PC-3 (cell line): ENCODE data around the gene HDGFL2. TPM values are rescaled to one million over a fixed set of nuclear protein-coding genes. Genes with fewer than 3 reads are reported as not detected.

Experiments
- ATAC-seq: fragments of 200-7000 bp; cut with Tn5 transposase; 2 replicates; pipeline ENCODE4 v1.9.1; 2020; ENCODE audit warnings: mild to moderate bottlenecking, moderate library complexity
- BruUV-seq: library from RNA; stranded (reverse); fragments of 400-500 nt; replicated peaks from 2 replicates; lab custom pipeline; 2021; lab: Mats Ljungman, UMichigan
- CTCF ChIA-PET: fragments of 300-600 bp; sonication (Branson Sonifier 250); formaldehyde crosslinking; loops from one replicate; lab custom pipeline; 2022; ENCODE audit warnings: antibody characterized with exemption; lab: Charles Lee
- POLR2A ChIA-PET: fragments of 300-600 bp; sonication (Branson Sonifier 250); formaldehyde crosslinking; loops from one replicate; lab custom pipeline; 2022; ENCODE audit warnings: antibody characterized with exemption; ENCODE audit not compliant: unreplicated experiment; lab: Charles Lee
- DNase-seq: peaks from one replicate; pipeline ENCODE4 v3.0.0-alpha.2; 2015
- H2AFZ ChIP-seq: fragments of 300-600 bp; sonication (generic); 2 replicates; pipeline ENCODE4 v1.6.0; 2016; ENCODE audit warnings: antibody characterized with exemption, low read length
- H3F3A ChIP-seq: fragments of 300-600 bp; sonication (generic); one replicate; pipeline ENCODE4 v1.6.0; 2017; ENCODE audit warnings: antibody characterized with exemption, low read length, control low read depth, mild to moderate bottlenecking; ENCODE audit not compliant: unreplicated experiment
- H3K27ac ChIP-seq: fragments of 300-600 bp; sonication (generic); 2 replicates; pipeline ENCODE4 v1.5.1; 2016; ENCODE audit warnings: mild to moderate bottlenecking, low read length
- H3K27me3 ChIP-seq: fragments of 300-600 bp; sonication (generic); 2 replicates; pipeline ENCODE4 v1.6.1; 2016; ENCODE audit warnings: low read length, mixed read lengths
- H3K36me3 ChIP-seq: fragments of 300-600 bp; sonication (generic); 2 replicates; pipeline ENCODE4 v1.6.1; 2016; ENCODE audit warnings: low read depth, mixed run types, low read length, mixed read lengths
- H3K4me1 ChIP-seq: fragments of 300-600 bp; sonication (generic); 2 replicates; pipeline ENCODE4 v1.5.1; 2016; ENCODE audit warnings: low read length; ENCODE audit not compliant: insufficient read depth
- H3K4me2 ChIP-seq: fragments of 300-600 bp; sonication (generic); 2 replicates; pipeline ENCODE4 v1.6.0; 2016; ENCODE audit warnings: low read length
- H3K4me3 ChIP-seq: fragments of 300-600 bp; sonication (generic); 2 replicates; pipeline ENCODE4 v1.5.1; 2016; ENCODE audit warnings: mild to moderate bottlenecking, low read length, mixed read lengths
- H3K79me2 ChIP-seq: fragments of 300-600 bp; sonication (generic); 2 replicates; pipeline ENCODE4 v1.6.1; 2017; ENCODE audit warnings: low read length, mixed read lengths
- H3K9ac ChIP-seq: fragments of 300-600 bp; sonication (generic); 2 replicates; pipeline ENCODE4 v1.6.0; 2016; ENCODE audit warnings: mild to moderate bottlenecking, low read length
- H3K9me2 ChIP-seq: fragments of 300-600 bp; sonication (generic); replicated peaks from 2 replicates; pipeline ENCODE4 v1.6.1; 2016; ENCODE audit warnings: mixed run types, low read length, mixed read lengths
- H3K9me3 ChIP-seq: fragments of 300-600 bp; sonication (generic); 2 replicates; pipeline ENCODE4 v1.6.1; 2016; ENCODE audit warnings: low read length, mixed read lengths
- H4K20me1 ChIP-seq: fragments of 300-600 bp; sonication (generic); 2 replicates; pipeline ENCODE4 v1.6.1; 2016; ENCODE audit warnings: low read length, mixed read lengths
- CTCF ChIP-seq: fragments of 300-600 bp; sonication (generic); conservative IDR thresholded peaks from 2 replicates; pipeline ENCODE4 v1.5.1; 2017; ENCODE audit warnings: antibody characterized with exemption, low read depth, mild to moderate bottlenecking, low read length
- EZH2 ChIP-seq: fragments of 300-600 bp; sonication (generic); IDR thresholded peaks from one replicate; pipeline ENCODE4 v1.6.1; 2017; ENCODE audit warnings: antibody characterized with exemption, mild to moderate bottlenecking, low read length; ENCODE audit not compliant: unreplicated experiment
- EZH2phosphoT487 ChIP-seq: fragments of 300-600 bp; sonication (generic); IDR thresholded peaks from 2 replicates; pipeline ENCODE4 v1.6.1; 2018; ENCODE audit warnings: mild to moderate bottlenecking, antibody characterized with exemption, low read length, borderline replicate concordance
- intact Hi-C: fragments of 100-400 bp; cut with micrococcal nuclease; formaldehyde crosslinking; loops from 2 replicates; pipeline ENCODE4 v1.9.0; 2023
- total RNA-seq: library from RNA; depleted of rRNA; stranded (reverse); fragments of >200 nt; gene quantifications from 2 replicates; pipeline ENCODE4 v1.2.3, GENCODE V29; 2014

The HDGFL2 gene
- total RNA-seq, 1 experiment from 2014 or later: 111 TPM

- no peak for TF ChIP-seq EZH2
- no peak for TF ChIP-seq EZH2phosphoT487
- no peak for TF ChIP-seq CTCF
- no peak overlapping the region for H3K9ac ChIP-seq
- H3K79me2 ChIP-seq: no peaks in the 10 kb centered on the region
- H4K20me1 ChIP-seq: no peaks in the 10 kb centered on the region
- H3K4me3 ChIP-seq: no peak overlapping the region
- no peaks in the 10 kb centered on the region for H3K9me3 ChIP-seq
- DNase-seq (no peak), ATAC-seq (no peak)
- no peaks in the 10 kb centered on the region for H3K36me3 ChIP-seq
- ChIA-PET POLR2A (no interaction called here), CTCF (no interaction called here)
- H3F3A ChIP-seq: no peaks in the 10 kb centered on the region
- intact Hi-C loops: no loop called here
- H3K27ac ChIP-seq: no peak overlapping the region
- H3K27me3 ChIP-seq: peaks cover 10% of the 10 kb centered on the region; the same call in 1 of the 2 replicates
- BruUV-seq: no TSS peak
- H3K4me1 ChIP-seq: no peaks in the 10 kb centered on the region
- H3K9me2 ChIP-seq: no peaks in the 10 kb centered on the region
- H2AFZ ChIP-seq: no peak overlapping the region
- no peak overlapping the region for H3K4me2 ChIP-seq
These were observed 71.9 kb downstream of the HDGFL2 start for GRCh38 chr19:4543842-4544647.

- ChIA-PET CTCF (interaction anchor here (0.6 to 1.0 kb wide), 2 partner anchors 22 to 143 kb away, joined by 3 to 4 read pairs; no protein-coding TSS in a partner anchor), POLR2A (interaction anchor here (0.7 kb wide), 1 partner anchor 13 kb away, joined by 5 read pairs; no protein-coding TSS in a partner anchor)
- H3K4me3 ChIP-seq: no peak overlapping the region
- H3K9me3 ChIP-seq: no peaks in the 10 kb centered on the region
- H3K36me3 ChIP-seq: no peaks in the 10 kb centered on the region
- no peaks in the 10 kb centered on the region for H3K9me2 ChIP-seq
- H3F3A ChIP-seq: no peaks in the 10 kb centered on the region
- peaks cover 10% of the 10 kb centered on the region; the same call in 1 of the 2 replicates for H3K27me3 ChIP-seq
- no peaks in the 10 kb centered on the region for H3K4me1 ChIP-seq
- no peak overlapping the region for H3K9ac ChIP-seq
- intact Hi-C loops: no loop called here
- no peak overlapping the region for H2AFZ ChIP-seq
- peak; percentile 51 for DNase-seq
- H3K27ac ChIP-seq: no peak overlapping the region
- H3K4me2 ChIP-seq: no peak overlapping the region
- H4K20me1 ChIP-seq: no peaks in the 10 kb centered on the region
- peak; percentile 71 for TF ChIP-seq CTCF
- TF ChIP-seq EZH2: no peak
- TF ChIP-seq EZH2phosphoT487: no peak
- ATAC-seq: peak; percentile 73
- no peaks in the 10 kb centered on the region for H3K79me2 ChIP-seq
- BruUV-seq: no TSS peak
These were observed 75.5 kb downstream of the HDGFL2 start for GRCh38 chr19:4547303-4548237.
